HG03196 (cell line): Measurements from ENCODE around the gene ARHGEF4.

Source experiments
- ATAC-seq: cut with Tn5 transposase; IDR thresholded peaks from one replicate; pipeline ENCODE4 v1.9.1; 2021; ENCODE audit not compliant: unreplicated experiment

The ARHGEF4 gene

DNA sequence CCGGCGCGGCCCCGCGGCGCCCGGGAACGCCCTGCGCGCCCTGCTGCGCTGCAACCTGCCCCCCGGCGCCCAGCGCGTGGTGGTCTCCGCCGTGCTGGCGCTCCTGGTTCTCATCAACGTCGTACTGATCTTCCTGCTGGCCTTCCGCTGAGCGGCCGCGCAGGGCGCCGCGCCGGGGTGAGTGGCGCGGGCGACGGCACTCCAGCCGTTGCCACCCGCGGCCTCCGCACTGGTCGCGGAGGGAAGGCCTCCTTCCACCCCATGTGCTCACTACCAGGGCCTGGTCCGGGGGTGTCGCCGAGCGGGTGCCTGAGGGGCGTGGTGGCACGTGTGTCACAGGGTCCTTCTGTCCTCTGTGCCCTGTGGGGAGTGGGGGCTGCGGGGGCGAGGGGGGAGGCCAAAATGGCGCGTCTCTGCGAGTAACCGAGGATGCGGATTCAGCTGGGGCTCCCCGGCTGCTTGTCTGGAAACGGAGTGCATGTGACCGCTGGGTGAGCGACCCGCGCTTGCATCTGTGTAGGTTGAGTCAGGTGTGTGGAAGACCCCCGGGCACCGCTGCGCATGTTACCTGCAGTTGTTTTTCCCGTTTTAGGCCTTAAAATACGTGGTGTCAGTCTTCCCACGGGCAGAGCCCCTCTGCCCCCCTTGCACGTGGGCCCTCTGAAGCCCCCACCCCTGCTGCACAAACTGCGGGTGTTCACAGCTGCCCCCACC lies 198.6 kb downstream of the ARHGEF4 start:
- ATAC-seq: no peak

DNA sequence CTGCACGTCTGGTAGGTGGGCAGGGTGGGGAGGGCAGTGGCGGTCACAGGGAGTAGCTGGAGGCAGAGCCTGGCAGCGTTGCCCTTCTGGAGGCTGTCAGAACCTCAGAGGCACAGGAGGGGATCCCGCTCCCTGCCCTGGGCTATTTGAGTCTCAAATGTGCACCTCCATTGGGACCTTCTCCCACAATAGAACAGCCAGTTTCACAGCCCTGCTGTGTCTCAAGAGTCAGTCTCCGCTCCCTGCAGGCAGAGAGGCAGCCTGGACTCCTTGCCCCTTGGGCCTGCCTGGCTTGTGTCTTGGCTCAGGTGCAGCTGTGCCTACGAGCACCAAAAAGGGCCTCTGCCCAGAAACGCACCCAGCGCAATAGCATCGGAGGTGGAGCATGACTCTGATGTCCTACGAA lies 199.1 kb downstream of the ARHGEF4 start:
- ATAC-seq: no peak

DNA sequence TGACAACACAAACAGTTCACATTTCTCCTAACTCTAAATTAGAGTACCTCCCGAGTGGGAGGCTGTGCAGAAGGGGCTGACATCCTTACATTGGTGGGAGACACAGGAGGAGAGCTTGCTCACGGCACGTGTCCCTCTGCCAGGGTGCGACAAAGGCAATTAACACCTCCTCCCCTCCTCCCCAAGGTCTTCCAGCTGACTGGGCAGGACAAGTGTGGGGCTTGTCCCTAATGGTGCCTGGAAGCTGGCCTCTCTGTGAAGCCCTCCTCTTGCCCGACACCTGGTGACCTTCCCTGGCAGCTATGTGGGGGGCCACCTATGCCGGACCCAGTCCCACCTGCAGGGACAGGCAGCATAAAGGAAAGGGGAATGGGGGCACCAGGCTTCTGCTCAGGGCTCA lies 199.6 kb downstream of the ARHGEF4 start:
- no peak for ATAC-seq

DNA sequence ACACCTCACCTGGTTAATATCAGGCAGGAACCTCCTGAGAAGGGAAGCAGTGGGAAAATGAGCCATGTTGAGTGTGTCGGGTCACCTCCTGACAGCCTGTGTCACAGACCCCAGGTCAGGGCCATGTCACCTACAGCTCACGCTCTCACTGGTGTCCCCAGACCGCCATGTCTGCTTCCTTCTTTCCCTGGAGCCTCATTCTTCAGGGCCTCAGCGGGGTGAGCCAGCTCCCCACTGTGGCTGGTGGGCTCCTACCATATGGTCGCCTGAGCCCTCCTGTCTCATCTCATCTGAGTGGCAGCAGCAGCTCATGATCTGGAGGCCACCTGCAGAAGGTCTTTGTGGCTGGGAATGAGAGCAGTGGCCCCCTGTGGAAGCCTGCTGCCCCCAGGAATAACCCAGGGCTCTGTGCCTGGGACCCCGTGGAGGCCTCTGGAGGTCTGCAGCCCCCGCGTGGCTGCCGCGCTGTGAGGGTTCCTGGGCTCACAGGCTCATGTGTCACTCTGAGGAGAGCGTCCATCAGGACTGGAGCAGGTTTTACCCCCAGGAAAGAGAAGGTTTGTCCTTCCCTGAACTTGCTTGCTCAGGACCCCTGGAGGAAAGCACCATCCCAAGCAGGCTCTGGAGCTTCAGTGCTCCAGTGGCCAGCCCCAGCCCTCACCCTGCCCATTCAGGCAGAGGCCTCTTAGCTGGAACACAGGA lies 200.1 kb downstream of the ARHGEF4 start:
- ATAC-seq: no peak

DNA sequence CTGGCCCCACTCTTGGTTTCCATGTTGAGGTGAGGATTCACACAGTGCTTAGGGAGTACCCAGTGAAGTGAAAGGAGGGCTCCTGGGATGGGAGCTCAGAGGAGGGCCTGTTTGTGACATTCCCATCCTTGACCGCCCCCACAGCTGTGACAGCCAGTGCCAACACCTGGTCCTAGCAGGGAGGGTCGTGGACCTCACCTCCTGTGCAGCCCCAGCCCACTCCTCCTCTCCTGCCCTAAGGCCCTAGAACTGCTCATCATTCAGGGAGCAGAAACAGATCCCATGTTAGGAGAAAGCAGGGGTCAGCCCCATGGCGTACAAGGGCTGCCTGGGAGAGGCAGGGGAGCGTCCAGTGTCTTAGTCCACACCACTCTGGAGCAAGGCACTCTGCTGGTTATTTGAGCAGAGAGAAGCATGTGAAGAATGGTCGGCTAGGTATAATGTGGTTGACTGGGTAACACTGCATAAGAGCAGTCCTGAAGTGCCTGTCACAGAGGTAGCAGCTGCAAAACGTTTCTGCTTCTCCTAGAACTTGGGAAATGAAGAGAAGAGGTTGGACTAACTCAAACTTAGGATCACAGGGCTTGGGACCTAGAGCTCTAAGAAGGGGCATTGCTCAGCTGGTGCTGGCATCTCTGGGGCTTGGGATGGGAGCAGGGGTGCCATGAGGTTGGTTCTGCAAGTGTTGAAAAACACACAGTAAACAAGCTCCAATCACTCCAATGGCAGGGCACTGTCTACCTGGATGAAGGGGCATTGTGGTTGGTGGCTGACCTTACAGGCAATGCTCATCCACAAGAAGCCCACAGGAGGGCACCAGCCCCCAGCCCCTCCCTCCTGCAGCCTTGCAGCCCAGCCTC lies 200.9 kb downstream of the ARHGEF4 start:
- no peak for ATAC-seq

DNA sequence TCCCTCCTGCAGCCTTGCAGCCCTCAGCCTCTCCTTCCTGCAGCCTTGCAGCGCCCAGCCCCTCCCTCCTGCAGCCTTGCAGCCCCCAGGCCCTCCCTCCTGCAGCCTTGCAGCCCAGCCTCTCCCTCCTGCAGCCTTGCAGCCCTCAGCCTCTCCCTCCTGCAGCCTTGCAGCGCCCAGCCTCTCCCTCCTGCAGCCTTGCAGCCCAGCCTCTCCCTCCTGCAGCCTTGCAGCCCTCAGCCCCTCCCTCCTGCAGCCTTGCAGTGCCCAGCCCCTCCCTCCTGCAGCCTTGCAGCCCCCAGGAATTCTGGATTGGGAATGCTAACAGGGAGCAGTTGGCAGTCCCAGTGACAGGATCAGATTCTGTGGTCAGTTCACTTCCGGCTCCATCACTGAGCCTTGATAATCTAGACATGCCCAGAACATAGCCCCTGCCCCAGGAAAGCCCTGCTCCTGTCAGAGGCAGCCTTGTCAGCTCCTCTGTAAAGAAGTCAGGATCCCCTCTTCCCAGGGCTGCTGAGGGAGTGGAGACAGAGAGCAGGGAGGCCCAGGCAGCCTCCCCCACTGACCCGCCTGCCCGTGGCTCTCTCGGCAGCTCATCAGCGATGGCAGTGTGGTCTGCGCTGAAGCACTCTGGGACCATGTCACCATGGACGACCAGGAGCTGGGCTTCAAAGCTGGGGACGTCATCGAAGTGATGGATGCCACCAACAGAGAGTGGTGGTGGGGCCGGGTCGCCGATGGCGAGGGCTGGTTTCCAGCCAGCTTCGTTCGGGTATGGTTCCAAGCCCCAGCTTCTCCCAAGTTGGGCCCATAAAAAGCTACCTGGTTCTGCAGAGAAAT lies 201.8 kb downstream of the ARHGEF4 start:
- no peak for ATAC-seq

DNA sequence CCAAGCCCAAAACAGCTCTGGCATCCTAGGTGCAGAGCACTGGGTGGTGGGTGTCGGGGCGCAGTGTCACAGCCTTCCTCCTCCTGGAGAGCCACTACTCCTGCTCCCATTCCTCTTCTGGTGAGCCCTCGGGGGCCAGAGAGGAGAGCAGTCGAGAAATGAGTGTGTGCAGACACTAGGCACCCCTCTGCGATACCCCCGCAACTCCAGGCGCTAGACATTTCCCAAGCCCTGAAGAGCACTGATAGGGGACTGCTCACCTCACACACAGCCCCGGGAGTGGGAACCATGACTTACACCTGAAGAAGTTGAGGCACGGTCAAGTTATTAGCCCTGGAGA lies 202.4 kb downstream of the ARHGEF4 start:
- ATAC-seq: no peak

DNA sequence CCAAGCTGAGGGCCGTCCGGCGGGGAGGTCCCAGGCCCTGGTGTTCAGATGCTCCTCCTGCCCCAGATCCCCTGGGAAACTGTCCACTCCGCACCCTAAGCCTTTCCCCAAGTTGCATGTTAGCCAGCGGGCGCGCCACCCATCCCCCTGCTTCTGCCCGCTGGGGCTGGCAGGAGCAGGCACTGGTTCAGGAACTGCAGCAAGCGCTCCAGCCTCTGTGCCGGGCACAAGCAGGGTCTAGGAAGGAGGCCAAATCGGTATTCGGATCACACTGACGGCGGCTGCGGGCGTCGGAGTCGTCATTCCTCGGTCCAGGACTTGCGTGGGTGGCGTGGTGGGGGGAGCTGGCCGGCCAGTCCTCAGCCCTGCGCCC lies 202.8 kb downstream of the ARHGEF4 start:
- no peak for ATAC-seq

DNA sequence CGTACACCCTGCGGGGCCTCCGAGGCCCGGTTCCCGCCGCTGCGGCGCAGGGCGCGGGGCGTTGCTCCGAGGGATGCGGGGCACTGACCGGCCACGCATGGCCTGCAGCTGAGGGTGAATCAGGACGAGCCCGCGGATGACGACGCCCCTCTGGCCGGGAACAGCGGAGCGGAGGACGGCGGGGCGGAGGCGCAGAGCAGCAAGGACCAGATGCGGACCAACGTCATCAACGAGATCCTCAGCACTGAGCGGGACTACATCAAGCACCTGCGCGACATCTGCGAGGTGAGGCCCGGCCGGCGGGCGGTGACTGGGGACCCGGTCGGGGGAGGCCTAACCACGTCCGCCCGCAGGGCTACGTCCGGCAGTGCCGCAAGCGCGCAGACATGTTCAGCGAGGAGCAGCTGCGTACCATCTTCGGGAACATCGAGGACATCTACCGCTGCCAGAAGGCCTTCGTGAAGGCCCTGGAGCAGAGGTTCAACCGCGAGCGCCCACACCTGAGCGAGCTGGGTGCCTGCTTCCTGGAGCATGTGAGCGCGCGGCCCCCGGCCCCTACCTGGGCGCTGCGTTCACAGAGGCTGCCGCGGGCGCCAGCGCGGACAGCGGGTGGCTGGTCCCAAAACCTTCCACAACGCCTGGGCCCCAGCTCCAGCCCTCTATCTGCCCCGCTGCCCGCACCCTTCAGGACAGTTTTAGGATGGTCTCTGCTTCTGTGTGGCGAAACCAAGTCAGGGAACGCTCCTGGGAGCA lies 203.4 kb downstream of the ARHGEF4 start:
- no peak for ATAC-seq

DNA sequence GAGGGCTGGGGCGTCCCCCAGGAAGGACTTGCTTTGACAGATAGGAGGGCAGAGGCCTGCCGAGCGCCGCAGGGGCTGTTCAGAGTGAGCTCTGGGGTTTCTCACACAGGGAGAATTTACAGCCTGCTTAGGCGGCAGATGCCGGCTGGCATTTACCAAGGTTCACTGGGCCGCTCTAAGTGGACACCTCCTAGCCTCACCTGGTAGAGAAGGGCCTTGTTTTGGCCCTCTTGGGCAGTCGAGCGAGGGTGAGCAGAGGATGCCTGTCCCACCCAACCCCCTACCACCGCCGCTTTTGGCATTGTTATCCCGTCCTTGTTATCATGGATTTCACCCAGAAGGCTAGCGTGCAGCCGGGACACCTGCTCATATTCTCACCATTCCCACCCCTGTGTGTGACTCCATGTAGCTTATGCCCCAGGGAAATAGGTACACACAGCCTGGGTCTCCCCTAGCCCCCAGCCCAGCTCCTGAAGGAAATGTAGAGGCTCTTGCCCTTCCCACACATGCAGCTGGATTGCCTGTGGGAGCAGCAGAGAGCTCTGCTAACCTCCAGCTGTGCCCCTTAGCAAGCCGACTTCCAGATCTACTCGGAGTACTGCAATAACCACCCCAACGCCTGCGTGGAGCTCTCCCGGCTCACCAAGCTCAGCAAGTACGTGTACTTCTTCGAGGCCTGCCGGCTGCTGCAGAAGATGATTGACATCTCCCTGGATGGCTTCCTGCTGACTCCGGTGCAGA lies 204.1 kb downstream of the ARHGEF4 start:
- ATAC-seq: no peak

DNA sequence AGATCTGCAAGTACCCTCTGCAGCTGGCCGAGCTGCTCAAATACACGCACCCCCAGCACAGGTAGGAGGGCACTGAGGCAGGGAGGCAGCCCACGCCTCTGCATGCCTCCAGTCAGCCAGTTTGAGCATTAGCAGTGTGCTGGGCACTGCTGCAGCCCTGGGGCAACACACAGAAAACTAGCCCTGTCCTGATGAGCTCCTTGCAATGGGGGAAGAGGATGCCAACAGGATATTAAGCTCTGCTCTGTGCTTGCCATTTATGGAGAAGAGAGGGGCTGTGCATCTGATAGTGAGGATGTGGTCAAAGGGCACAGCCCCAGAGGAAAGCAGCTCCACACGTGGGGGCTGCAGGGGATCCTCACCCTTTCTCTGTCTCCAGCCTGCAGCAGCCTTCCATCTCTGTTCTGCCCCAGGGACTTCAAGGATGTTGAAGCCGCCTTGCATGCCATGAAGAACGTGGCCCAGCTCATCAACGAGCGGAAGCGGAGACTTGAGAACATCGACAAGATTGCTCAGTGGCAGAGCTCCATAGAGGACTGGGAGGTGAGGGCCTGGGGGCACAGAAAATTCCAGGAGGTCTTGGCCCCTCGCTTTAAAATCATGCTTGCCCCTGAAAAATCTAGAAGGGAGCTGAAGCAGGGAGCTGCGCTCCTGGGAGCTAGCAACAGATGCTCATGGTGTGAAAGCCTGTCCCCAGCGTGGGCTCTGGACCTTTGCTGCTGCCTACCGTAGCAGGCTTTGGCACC lies 204.9 kb downstream of the ARHGEF4 start:
- ATAC-seq: no peak

DNA sequence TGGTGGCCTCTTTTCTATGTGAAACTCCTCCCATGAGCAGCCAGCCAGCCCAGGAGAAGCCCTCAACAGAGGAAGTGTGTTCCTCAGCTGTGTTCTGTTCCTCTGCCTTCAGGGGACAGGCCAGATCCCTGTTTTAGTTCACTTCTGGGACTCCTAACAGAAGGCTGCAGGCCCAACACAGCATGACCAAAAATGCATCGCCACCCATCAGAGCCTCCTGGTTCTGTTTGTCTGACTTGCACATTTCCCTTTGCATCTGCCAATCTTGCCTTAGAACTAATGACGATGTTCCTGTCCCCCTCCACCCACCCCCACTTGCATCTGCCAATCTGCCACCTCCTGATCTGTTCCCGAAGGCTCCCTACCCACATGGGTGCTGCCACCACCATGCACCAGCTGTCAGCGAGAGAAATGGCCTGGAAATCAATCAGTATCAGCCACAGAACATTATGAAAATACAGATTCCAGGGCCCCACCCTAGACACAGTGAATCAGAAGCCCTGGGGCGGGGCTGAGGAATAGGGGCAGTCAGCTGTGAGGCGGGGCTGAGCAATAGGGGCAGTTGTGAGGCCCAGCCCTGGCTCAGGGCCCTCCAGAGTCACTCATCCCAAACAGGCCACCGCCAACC lies 205.5 kb downstream of the ARHGEF4 start:
- ATAC-seq: no peak

DNA sequence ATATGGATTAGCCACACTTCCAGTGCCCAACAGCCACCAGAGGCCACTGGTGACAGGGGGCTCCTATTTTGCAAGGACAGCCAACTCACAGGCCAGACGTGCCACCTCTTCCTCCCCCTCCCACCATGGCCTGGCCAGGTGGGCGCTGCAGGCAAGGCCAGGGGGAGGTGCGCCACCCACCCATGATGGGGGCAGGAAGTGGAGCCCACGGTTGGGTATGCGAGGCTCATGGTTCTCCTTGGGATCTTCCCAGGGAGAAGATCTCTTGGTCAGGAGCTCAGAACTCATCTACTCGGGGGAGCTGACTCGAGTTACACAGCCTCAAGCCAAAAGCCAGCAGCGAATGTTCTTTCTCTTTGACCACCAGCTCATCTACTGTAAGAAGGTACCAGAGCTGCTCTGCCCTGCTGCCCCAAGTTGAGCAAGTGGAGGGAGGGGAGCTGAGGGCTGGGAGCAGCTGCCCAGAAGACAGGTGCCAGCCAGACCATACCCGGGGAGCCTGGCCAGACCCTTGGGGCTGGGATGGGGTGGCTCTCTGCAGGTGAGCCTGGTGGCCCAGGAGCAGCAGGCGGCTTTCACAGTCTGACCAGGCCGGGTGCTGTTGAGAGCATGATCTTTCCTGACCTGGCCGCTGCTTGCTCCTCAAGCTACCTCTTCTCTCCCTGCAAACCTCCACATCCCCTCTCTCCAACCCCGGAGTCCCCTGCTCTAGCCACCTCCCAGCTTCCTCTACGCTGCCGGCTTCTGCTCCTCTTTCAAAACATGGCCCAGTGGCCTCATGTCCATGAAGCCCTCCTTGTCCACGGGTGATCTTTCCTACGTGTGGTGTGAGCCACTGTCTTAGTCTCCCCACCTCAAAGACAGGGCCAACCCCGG lies 206.7 kb downstream of the ARHGEF4 start:
- no peak for ATAC-seq

DNA sequence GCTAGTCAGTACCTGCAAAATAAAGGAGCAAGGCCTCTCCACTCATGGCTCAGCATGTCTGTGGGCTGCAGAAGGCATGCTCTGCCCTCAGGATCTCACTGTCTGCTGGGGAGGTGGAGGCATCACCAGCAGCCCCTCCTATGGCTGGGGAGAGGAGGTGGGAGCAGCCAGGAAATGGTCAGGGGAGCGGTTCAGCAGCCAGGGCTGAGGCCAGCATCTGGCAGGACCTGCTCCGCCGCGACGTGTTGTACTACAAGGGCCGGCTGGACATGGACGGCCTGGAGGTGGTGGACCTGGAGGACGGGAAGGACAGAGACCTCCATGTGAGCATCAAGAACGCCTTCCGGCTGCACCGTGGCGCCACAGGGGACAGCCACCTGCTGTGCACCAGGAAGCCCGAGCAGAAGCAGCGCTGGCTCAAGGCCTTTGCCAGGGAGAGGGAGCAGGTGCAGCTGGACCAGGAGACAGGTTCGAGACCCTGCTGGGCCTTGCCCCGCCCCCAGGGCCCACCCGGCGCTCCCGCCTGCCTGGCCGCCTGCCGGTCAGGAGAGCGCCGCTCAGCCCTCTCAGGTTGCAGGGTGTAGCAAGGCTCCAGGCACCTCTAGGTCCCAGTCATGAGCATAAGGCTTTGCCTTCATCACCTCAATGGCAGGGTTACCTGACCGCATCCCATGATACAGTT lies 207.5 kb downstream of the ARHGEF4 start:
- no peak for ATAC-seq

DNA sequence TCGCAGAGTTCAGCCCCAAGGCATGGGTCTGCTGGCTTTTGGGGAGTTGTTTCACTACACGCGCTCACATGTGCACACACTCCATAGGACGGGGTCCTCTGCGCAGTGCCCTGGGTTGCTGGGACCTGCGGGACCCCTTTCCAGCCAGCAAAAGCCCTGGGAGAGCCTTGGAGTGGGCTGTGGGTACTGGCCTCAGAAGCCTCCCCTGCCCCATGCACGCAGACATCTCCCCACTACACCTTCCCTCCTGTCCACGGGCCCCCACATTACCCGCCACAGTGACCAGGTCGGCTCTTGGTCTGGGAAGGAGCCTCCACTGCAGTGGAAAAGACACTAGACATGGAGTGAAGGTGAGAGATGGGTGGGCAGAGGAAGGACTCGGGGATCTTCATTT lies 208.0 kb downstream of the ARHGEF4 start:
- ATAC-seq: no peak

DNA sequence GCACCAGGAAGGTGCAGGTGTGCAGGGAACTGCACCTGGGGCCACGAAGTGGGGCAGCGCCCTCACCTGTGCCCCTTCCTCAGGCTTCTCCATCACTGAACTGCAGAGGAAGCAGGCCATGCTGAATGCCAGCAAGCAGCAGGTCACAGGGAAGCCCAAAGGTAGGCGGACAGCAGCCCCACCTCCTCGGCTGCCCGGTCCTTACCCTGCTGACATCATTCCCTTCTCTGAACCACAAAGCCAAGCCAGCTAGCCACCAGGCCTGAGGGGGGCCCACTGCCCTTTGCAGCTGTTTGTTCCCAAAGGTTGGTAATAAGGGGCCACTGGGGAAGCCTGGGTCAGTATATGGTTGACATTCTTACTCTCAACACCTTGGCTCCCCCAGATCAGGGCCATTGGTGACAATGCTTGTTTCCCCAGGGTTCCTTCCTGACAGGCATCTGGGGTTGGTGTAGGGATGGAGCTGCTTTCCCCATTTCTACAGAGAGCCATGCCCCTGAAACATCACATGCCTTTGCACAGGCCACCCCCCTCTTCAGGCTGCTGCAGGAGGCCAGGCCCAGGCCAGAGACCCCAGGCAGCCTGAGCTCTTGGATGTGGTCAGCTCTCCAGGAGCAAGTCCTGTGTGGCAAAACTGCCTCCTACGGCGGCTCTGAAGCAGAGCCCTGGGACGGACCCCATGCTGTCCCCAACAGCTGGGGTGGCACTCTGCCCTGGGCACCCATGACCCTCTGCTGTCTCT lies 208.7 kb downstream of the ARHGEF4 start:
- no peak for ATAC-seq
